Activated CD4-positive, CD25-positive, alpha-beta regulatory T cell treated with anti-CD3 and anti-CD28 coated beads, Interleukin-2, amount 50 U/mL, for 16 hours (primary cell): ENCODE data around the gene SLC35B4.
A peak's percentile ranks its signal among the peaks of the same experiment; 100 is the strongest.
"Not testable (repeated sequence)": the region's sequence is repeated elsewhere in the genome, so short reads cannot be mapped to it uniquely, and the experiment has no call there.

Experiments used
- DNase-seq: peaks from one replicate; pipeline ENCODE4 v3.0.0-alpha.2; 2020; ENCODE audit warnings: low read depth, low spot score

Gene SLC35B4

DNA sequence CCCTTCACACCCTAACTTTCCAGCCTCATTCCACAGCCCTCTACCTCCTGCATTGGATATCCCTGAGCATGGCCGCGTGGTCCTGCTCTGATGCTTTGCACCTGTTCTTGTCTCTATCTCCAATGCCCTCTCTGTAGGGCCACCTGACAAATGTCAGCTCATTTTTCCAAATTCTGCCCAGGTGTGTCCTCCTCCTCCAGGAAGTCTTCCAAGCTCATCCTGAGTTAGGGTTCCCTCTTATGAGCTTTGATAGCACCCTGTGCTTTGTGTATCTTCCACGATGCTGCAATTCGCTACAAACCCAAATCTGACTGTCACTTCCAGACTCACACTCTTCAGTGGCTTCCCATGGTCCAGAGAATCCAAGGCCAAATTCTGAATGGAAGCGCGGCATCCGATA is 14.7 kb upstream of the SLC35B4 start:
- DNase-seq, result no peak

DNA sequence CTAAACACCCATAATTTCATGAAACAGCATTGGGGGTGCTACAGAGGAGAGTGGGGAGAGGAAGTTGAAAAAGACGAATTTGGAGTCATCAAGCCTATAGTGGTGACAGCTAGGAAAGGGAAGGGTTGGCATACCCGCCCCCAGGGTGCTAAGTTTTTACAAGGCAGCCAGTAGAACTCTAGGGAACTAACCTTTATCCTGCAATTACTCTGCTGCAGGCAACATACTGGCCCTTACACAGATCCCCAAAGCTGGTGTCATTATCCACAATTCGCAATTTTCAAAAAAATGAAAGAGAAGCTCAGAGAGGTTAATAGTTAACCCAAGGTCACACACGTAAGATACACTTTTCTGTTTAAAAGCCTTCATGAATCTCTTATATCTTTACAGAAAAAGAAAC is 14.2 kb upstream of the SLC35B4 start:
- DNase-seq, result no peak

DNA sequence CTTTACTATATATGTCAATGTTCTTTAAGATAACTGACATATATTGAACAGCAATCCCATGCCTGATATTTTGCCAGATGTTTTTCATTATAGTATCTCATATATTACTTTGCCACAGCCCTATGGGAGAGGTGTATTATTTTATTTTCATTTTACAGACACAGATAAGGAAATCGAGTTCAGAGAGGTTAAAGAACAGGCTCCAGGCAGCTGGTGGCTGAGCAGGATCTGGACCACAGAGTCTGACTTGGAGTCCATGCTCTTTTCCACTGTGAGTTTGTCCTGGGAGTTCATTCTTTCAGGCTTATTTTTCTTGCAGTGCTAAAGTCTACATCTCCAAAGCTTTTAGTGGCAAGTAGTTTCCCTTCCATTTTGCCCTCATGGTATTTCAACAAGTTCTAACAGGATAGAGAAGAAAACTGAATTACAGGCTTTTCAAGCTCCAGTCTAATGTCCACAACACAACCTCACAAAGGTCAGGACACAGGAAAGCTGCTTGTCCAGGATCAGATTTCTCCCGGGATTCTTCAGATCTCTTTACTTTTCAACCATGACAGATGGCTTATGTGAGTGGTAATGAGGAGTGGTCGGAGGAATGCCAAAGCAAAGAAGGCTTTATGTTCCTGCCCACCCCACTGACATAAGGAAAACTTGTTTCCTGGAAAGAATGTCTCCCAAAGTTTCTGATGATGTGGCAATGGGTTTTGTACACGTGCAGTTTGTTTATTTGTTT is 13.1 kb upstream of the SLC35B4 start:
- DNase-seq, result no peak

DNA sequence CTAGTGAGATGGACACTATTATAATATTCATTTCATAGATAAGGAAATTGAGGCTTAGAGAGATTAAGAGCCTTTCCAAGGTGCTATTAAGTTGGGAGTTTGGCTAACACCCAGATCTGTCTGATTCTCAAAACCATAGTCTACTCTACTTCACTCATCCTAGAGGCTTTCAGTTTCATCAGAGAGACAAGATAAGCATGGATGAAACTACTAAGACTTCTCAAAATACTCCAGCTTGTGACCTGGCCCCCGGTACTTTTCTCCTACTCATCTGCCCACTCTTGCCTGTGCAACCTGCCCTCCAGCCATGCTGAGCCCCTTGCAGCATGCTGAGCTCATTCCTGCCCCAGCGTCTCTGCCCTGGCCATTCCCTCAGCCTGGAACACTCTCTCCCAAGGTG is 12.2 kb upstream of the SLC35B4 start:
- no peak for DNase-seq

DNA sequence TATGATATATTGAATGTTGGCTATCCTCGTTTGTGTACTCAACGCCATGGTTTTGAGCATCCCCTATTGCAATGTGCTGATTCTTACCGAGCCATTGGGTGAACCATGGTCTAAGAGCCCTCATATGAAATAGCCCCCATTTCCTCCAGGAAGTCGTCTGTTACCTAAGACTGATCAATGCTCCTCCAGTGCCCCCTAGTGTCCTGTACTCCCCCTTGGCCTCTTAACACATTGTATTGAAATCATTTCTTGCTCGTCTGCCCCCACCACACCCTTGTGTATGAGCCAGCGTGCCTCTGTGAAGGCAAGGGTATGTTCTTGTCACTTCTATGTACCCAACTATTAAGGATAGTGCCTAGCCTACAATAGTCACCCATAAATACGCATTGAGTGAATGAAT is 11.2 kb upstream of the SLC35B4 start:
- peak; percentile 1 for DNase-seq

DNA sequence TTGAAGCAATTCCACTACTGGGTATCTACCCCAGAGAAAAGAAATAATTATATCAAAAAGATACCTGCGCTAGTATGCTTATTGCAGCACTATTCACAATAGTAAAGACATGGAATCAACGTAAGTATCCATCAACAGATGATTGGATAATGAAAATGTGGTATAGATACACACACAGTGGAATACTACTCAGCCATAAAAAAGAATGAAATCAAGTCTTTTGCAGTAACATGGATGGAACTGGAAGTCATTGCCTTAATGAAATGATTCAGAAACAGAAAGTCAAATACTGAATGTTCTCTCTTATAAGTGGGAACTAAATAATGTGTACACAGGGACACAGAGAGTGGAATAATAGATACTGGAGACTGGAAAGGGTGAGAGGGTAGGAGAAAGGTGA is 7.4 kb upstream of the SLC35B4 start:
- DNase-seq, result no peak

DNA sequence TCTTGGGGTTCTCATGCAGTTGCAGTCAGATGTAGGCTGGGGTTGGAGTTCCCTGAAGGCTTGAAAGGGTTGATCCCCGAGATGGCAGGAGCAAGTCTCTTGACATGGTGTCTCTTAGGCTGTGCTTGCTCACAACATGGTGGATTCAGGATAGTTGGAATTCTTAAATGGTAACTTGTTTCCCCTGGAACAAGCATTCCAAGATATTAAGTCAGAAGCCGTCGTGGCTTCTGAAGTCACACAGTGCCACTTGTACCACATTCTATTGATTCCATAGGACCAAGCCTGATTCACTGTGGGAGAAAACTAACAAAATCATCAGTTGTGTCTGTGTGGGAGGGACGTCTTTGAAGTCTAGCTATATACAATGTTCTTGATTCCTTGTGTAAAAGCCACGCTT is 3.5 kb upstream of the SLC35B4 start:
- no peak for DNase-seq

DNA sequence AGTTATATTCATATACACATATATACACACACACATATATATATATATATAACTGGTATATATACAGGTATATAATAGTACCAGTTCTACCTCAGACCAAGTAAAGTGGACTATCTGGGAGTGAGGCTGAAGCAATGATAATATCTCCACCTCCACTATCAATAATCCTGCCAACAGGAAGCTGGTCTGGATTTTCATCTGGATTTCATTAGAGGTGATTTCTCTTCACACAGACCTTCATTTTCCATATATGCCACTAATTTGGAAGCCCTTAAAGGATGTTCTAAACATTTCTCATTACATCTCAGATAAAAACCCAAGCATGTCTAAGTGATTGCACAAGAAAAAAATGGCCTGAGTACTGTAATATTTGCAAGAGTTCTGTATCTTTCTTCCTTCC is 1.7 kb upstream of the SLC35B4 start:
- DNase-seq, result no peak

DNA sequence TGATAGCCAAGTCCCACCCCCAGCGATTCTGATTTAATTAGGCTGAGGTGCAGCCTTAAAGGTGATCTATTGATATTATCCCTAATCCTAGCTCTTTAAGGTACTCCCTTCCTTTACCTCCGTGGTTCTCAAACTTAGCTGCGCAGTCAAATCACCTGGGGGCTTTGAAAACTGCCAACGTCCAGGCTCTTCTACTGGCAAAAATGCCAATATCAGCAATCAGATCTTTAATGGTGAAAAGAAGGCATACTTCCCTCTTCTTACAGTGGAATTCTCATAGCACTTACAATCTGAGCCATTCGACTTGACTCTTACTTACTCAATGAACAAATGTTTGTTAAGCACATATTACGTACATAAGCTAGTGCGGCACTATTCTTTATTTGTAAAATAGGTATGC is 704 bp upstream of the SLC35B4 start:
- no peak for DNase-seq

DNA sequence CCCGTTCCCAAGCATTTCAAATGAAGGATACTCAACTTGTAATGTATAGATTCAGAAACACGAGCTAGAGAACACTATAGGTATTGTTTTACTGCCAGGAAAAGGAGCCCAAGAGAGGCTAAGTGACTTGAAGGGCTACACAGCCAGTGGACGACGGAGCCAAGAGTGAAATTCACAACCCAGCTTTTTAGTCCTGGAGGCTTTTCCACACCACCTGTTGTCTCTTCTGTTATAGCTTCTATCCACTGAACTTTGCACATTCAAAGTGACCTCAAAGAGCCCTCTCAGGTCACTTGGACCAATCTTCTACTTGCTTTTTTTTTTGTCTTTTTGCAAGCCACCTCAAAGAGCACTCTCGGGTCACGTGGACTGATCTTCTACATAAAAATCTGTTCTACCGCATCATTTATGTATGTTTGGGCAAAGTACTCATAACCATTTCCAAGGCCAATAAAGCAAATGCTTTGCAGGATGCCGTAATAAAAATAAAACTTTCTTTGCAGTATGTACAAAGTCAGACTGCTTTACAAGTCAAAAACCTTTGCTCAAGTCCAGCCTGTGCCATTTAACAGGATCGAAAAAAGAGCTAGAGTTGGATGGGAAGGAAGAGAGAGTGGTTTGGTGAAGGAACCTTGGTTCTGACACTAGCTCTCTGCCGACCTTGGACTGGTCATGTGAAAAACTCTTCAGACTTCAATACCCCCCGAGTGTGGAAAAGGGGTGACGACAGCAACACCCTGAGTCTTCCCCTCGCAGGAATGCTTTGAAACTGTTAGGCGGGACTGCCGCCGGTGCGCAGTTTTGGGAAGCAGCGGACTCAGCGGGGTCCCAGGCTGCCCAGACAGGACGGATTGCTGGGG is 821 bp downstream of the SLC35B4 start:
- peak; percentile 0 for DNase-seq

DNA sequence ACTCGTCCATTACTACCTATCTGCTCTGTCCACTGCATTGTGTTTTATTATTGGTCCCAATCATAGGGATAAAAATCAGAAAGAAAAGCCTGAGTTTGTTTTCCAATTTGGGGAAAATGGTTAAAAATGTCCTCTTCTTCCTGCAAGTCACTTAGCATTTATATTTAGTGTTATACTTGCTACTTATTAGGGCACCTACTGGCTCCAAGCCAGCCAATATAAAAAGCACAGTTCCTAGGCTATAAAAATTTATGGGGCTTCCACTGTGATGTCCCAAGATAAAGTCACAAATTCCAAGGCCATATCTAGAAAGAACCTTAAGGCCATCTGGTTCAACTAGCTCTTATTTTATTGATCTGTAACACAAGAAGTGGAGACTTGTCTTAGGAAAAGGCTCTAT is 3.2 kb downstream of the SLC35B4 start:
- no peak for DNase-seq

DNA sequence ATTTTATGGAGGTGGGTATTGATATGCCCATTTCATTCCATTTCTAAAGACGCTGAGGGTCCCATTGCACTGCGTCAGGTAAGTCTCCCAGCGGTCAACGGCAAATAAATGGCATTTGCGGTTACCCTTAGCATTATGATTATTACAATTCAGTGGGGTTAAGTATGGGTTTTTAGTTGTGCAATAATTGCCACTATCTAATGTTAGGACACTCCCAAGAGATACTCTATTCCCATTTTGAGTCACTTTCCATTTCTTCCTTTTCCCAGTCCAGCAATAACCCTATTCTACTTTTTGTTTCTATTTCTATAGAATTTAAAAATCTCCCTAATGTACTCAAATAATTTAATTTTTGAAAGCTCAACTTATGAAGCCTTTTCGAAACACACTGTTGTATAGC is 4.0 kb downstream of the SLC35B4 start:
- no peak for DNase-seq

DNA sequence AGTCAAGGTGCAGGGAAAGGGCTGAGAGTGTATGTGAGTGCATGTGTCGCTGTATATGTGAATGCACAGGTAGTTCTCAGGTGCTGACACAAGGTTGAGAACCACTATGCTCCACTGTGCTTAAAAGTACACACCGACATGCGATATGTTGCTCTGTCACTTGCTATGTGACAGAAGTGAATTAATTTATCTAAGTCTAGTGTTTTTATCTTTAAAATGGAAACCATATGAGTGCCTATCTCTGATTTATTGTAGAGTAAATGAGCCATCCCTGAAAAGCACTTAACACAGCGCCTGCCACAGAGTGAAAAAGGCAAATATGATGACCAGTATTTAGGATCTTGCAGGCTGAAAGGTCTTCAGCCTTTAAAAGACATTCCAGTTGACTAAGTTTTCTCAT is 4.9 kb downstream of the SLC35B4 start:
- DNase-seq, result no peak

DNA sequence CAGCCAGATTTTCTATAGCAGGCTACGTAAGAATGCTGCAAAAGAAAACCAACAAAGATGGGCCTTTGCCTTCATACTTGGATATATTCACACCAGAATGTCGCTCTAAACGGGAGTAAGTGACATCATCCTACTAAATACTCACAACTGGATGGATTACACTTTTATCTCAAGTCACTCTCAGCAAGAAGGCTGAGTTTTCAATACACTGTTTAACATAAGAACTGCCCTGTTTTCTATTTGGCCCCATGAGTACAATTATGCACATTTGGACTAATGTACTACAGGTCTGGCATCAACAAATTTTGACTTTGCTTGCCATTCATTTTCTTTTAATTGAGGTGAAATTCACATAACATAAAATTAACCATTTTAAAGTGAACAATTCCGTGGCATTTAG is 8.2 kb downstream of the SLC35B4 start:
- DNase-seq, result no peak

DNA sequence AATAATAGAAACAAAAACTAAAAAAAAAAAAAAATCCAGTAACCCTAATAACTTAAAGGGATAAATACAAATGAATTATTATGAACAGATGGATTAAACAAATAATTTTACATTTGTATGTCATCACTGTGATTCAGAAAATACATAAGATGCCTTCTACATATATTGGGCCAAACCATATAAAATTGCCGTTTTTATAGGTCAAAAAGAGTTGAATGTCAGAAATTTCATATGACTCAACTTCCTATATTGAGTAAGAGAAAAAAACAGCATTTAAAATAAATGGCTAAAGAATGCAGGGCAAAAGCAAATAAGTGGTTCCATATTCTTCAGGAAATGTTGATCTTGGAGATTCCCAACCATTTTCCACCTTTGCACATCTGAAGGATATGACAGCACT is 9.4 kb downstream of the SLC35B4 start:
- no peak for DNase-seq

DNA sequence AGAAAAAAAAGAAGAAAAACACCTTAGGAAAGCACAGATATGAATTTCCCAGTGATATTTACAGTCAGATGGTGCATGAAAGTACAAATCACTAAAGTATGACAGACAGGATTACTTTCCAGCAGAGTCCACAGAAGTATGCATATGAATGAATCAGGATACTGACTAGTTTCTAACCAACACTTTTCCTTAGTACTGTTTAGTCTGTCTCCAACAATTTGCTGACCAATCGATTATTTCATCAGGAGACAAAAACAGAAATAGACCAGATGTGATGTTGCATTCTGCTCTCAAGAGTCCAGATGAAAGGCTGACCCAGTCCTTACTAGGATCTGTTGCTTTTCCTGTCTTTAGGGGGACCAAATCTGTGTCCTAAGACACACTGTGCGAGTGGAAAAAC is 14.6 kb downstream of the SLC35B4 start:
- DNase-seq, result no peak

DNA sequence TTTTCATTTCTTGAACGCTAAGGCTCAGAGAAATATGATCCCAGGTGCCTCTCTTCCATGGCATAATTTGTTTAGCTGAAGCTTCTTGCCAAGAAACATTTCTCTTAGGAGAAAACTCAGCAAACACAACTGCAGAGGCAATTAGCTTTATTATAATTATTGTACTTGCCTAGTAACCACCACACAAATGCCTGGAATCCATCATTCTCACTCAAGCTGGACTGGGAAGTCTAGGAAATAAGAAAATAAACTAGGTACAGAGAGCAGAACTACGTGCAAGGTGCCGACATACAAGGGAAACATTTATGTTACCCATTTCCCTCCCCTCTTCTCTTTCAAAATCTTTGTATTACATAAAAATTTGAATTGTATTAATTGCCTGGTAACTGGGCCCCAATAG is 15.1 kb downstream of the SLC35B4 start:
- no peak for DNase-seq

DNA sequence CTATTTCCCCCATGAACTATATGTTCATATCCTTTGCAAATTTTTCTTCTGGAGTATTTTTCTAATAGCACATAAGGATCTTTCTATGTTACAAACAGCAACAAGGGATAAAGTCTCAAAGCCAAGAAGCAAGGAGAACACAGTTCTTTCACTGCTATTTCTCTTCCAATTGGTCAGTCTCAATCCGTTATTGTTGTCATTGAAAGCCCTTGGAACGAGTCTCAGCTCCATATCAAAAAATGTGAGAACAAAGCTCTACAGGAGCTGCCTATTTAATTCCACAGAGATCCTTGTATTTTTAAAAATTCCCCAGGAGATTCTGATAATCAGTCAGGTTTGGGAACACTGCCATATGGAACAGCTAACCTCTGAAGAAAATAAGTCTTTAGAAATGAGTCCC is 15.7 kb downstream of the SLC35B4 start:
- DNase-seq, result no peak

DNA sequence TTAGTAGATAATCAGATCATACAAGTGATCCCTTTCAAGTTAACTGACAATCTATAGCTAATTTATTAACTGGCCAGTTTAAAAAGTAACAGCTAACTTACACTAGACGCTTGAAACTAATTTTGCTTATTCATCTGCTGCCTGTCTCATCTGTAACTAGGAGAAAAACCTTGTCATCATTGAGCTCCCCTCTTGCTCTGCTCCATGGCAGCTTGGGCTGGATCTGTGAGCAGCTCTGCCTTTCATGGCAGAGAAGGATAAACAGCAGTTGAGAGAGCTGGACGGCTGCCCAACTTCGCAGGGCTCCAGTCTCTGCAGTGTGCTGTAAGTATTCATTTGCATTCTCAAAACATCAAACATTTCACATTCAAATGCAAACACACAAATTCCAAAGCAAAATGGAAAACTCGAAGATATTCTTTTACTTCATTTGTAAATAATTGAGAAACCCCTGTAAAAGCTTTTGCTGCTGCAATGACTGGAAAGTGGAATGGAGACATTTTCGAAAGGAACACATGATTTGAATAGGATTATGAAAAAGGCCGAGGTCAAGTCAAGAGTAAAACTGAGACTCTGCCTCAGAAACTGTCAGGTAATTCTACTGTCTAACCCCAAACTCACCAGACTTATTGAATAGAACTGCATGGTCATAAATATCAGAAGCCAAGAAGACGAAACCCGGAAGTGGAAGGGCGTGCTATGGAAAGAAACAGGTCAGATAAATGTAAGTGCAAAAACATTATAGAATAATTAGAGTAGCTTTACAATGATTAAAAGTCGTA is 17.6 kb downstream of the SLC35B4 start:
- no peak for DNase-seq

DNA sequence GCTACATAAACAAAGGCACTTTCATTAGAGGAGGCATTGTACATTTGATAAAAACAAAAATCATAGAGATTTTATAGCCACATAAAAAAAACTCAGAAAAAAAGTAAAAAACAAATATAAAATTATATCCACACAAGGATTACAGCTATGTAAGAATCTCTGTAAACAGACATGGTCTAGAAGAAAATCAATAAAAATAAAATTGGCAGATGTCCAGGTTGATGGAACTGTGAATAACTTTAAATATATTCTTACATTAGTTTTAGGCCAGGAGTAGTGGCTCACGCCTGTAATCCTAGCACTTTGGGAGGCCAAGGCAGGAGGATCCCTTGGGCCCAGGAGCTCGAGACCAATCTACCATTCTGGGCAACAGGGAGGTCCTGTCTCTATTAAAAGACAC is 19.2 kb downstream of the SLC35B4 start:
- DNase-seq, result no peak

DNA sequence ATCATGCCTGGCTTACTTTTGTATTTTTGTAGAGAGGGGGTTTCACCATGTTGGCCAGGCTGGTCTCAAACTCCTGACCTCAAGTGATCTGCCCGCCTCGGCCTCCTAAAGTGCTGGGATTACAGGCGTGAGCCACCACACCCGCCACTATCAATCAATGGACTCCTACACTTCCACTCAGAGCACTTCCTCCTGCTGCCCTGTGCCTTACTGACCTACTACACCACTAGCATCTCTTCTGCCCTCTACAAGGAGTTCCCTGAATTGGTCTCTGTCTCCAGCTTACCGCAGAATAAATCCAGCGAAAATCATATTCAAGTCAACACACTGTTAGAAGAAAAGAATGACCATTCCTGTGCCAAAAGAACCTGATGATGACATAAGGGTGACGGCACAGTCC is 20.7 kb downstream of the SLC35B4 start:
- not testable (repeated sequence) for DNase-seq

DNA sequence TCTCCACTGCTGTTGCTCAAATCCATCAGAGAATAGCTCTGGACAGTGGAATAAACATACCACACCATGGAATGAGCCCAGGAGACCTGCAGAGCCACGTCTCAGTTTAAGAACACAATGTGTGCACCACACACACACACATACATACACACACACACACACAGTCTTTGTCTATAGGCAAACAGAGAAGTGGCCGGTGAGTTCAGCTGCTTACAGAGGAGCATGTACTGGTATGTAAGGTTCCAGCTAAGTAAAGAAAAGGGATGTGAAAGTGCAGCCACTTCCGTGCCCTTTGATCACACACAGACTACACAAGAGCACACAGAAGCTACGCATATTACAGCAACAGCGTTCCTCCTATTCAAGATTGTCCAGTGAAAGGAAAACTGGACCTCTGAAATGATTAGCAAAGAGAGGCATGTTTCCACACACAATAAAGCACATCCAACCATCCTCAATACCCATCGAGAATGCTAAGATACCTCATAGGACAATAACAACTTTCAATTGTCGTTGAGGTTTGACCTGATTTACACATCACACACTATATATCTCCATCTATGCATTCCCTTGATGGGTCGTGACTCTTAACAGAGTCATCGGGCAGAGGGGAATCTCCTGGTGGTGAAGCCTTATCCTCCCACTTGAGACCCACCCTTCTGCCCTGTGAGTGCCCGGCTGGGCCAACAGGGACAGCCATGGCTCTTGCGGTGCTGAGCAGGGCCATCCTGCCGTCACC is 23.6 kb downstream of the SLC35B4 start:
- no peak for DNase-seq
